ENCODE results near the gene WDR31. TPM values are rescaled to one million over a fixed set of nuclear protein-coding genes. Genes with fewer than 3 reads are reported as not detected.
A peak's percentile ranks its signal among the peaks of the same experiment; 100 is the strongest.

The WDR31 gene
- total RNA-seq, 1 experiment from 2014 or later, result 11.2 TPM

DNA sequence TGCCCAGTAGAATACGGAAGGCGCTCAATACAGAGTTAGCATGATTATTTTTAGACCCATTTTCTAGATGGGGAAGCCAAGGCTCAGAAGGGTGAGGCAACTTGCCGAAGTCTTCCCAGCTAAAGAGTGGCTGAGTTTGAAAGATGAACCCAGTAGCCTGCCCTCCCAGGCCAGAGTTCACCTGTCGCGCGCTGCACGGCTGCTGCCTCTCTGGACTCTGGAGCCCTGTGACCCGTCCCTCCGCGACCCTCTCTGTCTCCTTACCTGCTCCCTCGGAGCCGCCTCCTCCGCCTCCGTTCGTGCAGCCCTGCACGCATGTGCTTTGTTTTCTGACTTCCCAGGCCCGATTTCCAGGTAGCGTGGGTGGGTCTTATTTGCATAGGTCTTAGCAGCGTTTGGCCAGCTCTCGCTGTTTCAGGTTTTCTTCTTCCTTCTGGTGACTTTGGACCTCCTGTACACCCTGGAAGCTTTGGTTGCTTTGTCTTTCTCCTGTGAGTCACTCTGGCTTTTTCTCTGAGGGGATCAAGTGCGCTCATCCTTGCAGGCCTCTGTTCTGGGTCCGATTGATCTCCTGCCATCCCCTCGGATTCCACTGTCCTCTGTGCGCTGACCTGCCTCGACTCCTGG lies 37.2 kb downstream of the WDR31 start, which contains the start of gene RNF183:
Gene RNF183, minus strand, starts transcription at position 585 of the 627 bp plus-strand sequence. CDS start 5,192 bp downstream, outside the sequence.
- H3K9me2 ChIP-seq (ENCODE audit: insufficient read depth), result no peaks in the 10 kb centered on the region
- TF ChIP-seq, protein P1, sequence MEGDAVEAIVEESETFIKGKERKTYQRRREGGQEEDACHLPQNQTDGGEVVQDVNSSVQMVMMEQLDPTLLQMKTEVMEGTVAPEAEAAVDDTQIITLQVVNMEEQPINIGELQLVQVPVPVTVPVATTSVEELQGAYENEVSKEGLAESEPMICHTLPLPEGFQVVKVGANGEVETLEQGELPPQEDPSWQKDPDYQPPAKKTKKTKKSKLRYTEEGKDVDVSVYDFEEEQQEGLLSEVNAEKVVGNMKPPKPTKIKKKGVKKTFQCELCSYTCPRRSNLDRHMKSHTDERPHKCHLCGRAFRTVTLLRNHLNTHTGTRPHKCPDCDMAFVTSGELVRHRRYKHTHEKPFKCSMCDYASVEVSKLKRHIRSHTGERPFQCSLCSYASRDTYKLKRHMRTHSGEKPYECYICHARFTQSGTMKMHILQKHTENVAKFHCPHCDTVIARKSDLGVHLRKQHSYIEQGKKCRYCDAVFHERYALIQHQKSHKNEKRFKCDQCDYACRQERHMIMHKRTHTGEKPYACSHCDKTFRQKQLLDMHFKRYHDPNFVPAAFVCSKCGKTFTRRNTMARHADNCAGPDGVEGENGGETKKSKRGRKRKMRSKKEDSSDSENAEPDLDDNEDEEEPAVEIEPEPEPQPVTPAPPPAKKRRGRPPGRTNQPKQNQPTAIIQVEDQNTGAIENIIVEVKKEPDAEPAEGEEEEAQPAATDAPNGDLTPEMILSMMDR (conservative IDR thresholded peaks at IDR 0.05), result no peak
- no peak for TF ChIP-seq EZH2 (IDR thresholded peaks at IDR 0.05; ENCODE audit: low read depth)
- ChIA-PET CTCF (no interaction called here), POLR2A (ENCODE audit: unreplicated experiment) (no interaction called here)
- no peak within 1 kb of the TSS for H2AFZ ChIP-seq
- intact Hi-C loops (cut with micrococcal nuclease; ENCODE audit: unreplicated experiment), result no loop called here
- H4K20me1 ChIP-seq (ENCODE audit: insufficient read depth), result no peaks in the 10 kb centered on the region
- H3K4me2 ChIP-seq, result no peak within 1 kb of the TSS
- H3K4me1 ChIP-seq (replicated peaks; ENCODE audit: insufficient read depth), result no peaks in the 10 kb centered on the region; the same call in 1 of the 2 replicates
- no peaks in the 10 kb centered on the region for H3F3A ChIP-seq (ENCODE audit: insufficient read depth, low read depth)
- H3K4me3 ChIP-seq, result no peak within 1 kb of the TSS
- no peaks in the 10 kb centered on the region for H3K36me3 ChIP-seq (ENCODE audit: low read depth)
- no peaks in the 10 kb centered on the region for H3K27me3 ChIP-seq (ENCODE audit: insufficient read depth, low read depth)
- H3K9me3 ChIP-seq (ENCODE audit: insufficient read depth, low read depth), result no peaks in the 10 kb centered on the region
- no peak within 1 kb of the TSS for H3K27ac ChIP-seq
- no peaks in the 10 kb centered on the region for H3K79me2 ChIP-seq (ENCODE audit: low read depth)
- no peak for DNase-seq
- BruUV-seq (replicated peaks), result no TSS peak

DNA sequence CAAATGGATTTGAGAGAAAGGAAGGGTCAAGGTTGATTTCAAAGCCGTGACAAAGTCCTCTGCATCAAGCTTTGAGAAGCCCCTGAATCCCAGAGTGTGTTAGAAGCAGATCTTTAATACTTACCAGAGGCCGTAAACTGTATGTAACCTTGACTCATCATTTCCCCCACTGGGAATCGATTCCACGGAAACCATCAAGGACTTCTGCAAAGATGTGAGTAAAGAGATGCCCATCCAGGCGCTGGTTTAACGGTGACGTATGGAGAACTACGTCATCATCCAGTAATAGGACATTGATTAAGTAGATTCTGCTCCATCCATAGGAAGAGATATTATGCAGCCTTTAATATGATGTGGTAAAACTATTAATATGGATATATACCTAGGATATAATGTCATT lies 38.5 kb downstream of the WDR31 start:
- Histone ChIP-seq H3K4me1 (replicated peaks; ENCODE audit: insufficient read depth) (no peaks in the 10 kb centered on the region), H3K9me2 (ENCODE audit: insufficient read depth) (no peaks in the 10 kb centered on the region), H4K20me1 (ENCODE audit: insufficient read depth) (no peaks in the 10 kb centered on the region), H2AFZ (no peak overlapping the region), H3K4me2 (no peak overlapping the region), H3K27me3 (ENCODE audit: insufficient read depth, low read depth) (no peaks in the 10 kb centered on the region), H3K9me3 (ENCODE audit: insufficient read depth, low read depth) (no peaks in the 10 kb centered on the region), H3K79me2 (ENCODE audit: low read depth) (no peaks in the 10 kb centered on the region), H3K36me3 (ENCODE audit: low read depth) (no peaks in the 10 kb centered on the region), H3K4me3 (no peak overlapping the region), H3K27ac (no peak overlapping the region), H3F3A (ENCODE audit: insufficient read depth, low read depth) (no peaks in the 10 kb centered on the region)
- BruUV-seq (replicated peaks), result no TSS peak
- intact Hi-C loops (cut with micrococcal nuclease; ENCODE audit: unreplicated experiment), result no loop called here
- TF ChIP-seq EZH2 (IDR thresholded peaks at IDR 0.05; ENCODE audit: low read depth), result no peak
- TF ChIP-seq, protein P1 (conservative IDR thresholded peaks at IDR 0.05), result no peak
- DNase-seq, result no peak
- CTCF ChIA-PET, result no interaction called here
- POLR2A ChIA-PET (ENCODE audit: unreplicated experiment), result no interaction called here

DNA sequence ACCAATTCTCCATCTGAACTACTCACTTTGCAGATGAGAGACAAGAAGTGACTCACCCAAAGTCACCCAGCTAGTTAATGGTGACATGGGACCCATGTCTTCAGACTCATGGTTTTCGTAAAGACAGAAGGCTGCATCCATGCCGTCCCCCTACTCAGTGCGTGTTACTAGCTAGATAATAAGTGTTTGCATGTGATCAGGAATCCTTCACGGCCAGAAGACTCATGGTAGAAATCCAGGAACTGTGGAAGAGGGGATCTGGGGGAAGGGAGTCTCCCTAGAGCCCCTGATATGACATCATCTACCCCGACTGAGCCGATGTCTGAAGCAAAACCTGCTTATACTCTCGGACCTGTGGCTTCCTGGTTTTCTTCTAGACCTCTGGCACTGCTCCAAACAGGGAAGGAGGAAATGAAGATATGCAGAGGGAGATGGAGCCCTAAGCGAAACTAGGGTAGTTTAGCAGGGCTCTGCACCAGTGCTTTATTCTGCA lies 40.2 kb downstream of the WDR31 start:
- Histone ChIP-seq H3K36me3 (ENCODE audit: low read depth) (no peaks in the 10 kb centered on the region), H4K20me1 (ENCODE audit: insufficient read depth) (no peaks in the 10 kb centered on the region), H3K79me2 (ENCODE audit: low read depth) (no peaks in the 10 kb centered on the region), H2AFZ (no peak overlapping the region), H3K9me2 (ENCODE audit: insufficient read depth) (no peaks in the 10 kb centered on the region), H3K9me3 (ENCODE audit: insufficient read depth, low read depth) (no peaks in the 10 kb centered on the region), H3K27me3 (ENCODE audit: insufficient read depth, low read depth) (no peaks in the 10 kb centered on the region), H3F3A (ENCODE audit: insufficient read depth, low read depth) (peaks cover 6% of the 10 kb centered on the region; the same call in 1 of the 2 replicates), H3K27ac (no peak overlapping the region), H3K4me1 (replicated peaks; ENCODE audit: insufficient read depth) (no peaks in the 10 kb centered on the region), H3K4me3 (no peak overlapping the region), H3K4me2 (peak overlapping the region; percentile 18; the same call in 1 of the 2 replicates)
- no TSS peak for BruUV-seq (replicated peaks)
- CTCF ChIA-PET, result no interaction called here
- no peak for TF ChIP-seq EZH2 (IDR thresholded peaks at IDR 0.05; ENCODE audit: low read depth)
- TF ChIP-seq, protein P1 (conservative IDR thresholded peaks at IDR 0.05), result no peak
- intact Hi-C loops (cut with micrococcal nuclease; ENCODE audit: unreplicated experiment), result no loop called here
- POLR2A ChIA-PET (ENCODE audit: unreplicated experiment), result no interaction called here
- DNase-seq, result peak in 1 of 2 experiments; percentile 17

Measured in PC-9 (cell line).